ENCODE measurements around the gene MPG.

MPG gene

GRCh38 chr16:53346-54236, 24.4 kb upstream of the MPG start, which contains the start of the genes POLR3K and SNRNP25:
TSS of gene POLR3K (minus strand) at chr16:53608. CDS start at chr16:53586, 22 bp downstream.
TSS of gene SNRNP25 (plus strand) at chr16:53828. CDS start at chr16:54017, 189 bp downstream.
- DNase-seq = peak; percentile 99

- DNase-seq = no peak
Observed at GRCh38 chr16:54237-54581, 23.8 kb upstream of the MPG start.

GRCh38 chr16:55571-56136, 22.4 kb upstream of the MPG start:
- DNase-seq = no peak

- DNase-seq = no peak
Observed at GRCh38 chr16:56231-56927, 21.6 kb upstream of the MPG start.

- DNase-seq = no peak
Observed at GRCh38 chr16:57711-58110, 20.3 kb upstream of the MPG start.

GRCh38 chr16:58491-59439, 19.3 kb upstream of the MPG start:
- no peak for DNase-seq

GRCh38 chr16:59440-60059, 18.5 kb upstream of the MPG start:
- DNase-seq = no peak

GRCh38 chr16:60166-60565, 17.9 kb upstream of the MPG start:
- no peak for DNase-seq

- DNase-seq = no peak
Observed at GRCh38 chr16:60929-61878, 16.8 kb upstream of the MPG start.

GRCh38 chr16:61879-62281, 16.1 kb upstream of the MPG start:
- DNase-seq = no peak

- DNase-seq = no peak
Observed at GRCh38 chr16:62283-62967, 15.6 kb upstream of the MPG start.

GRCh38 chr16:62968-63391, 15.0 kb upstream of the MPG start:
- DNase-seq = no peak

- DNase-seq = no peak
Observed at GRCh38 chr16:63466-63865, 14.6 kb upstream of the MPG start.

- no peak for DNase-seq
Observed at GRCh38 chr16:63998-64913, 13.8 kb upstream of the MPG start.

GRCh38 chr16:64914-65255, 13.1 kb upstream of the MPG start:
- no peak for DNase-seq

- peak; percentile 64 for DNase-seq
Observed at GRCh38 chr16:65745-66144, 12.3 kb upstream of the MPG start.

- DNase-seq = no peak
Observed at GRCh38 chr16:66309-67182, 11.5 kb upstream of the MPG start.

GRCh38 chr16:67183-67791, 10.7 kb upstream of the MPG start:
- DNase-seq = no peak

All from fibroblast of upper back skin (primary cell).